GM21786 (cell line): ENCODE data around the gene NEDD4L.
A peak's percentile ranks its signal among the peaks of the same experiment; 100 is the strongest.
"Not testable (repeated sequence)": the region's sequence is repeated elsewhere in the genome, so short reads cannot be mapped to it uniquely, and the experiment has no call there.

Experiments used
- ATAC-seq: cut with Tn5 transposase; IDR thresholded peaks from one replicate; pipeline ENCODE4 v1.9.1; 2021; ENCODE audit not compliant: unreplicated experiment

NEDD4L gene

DNA sequence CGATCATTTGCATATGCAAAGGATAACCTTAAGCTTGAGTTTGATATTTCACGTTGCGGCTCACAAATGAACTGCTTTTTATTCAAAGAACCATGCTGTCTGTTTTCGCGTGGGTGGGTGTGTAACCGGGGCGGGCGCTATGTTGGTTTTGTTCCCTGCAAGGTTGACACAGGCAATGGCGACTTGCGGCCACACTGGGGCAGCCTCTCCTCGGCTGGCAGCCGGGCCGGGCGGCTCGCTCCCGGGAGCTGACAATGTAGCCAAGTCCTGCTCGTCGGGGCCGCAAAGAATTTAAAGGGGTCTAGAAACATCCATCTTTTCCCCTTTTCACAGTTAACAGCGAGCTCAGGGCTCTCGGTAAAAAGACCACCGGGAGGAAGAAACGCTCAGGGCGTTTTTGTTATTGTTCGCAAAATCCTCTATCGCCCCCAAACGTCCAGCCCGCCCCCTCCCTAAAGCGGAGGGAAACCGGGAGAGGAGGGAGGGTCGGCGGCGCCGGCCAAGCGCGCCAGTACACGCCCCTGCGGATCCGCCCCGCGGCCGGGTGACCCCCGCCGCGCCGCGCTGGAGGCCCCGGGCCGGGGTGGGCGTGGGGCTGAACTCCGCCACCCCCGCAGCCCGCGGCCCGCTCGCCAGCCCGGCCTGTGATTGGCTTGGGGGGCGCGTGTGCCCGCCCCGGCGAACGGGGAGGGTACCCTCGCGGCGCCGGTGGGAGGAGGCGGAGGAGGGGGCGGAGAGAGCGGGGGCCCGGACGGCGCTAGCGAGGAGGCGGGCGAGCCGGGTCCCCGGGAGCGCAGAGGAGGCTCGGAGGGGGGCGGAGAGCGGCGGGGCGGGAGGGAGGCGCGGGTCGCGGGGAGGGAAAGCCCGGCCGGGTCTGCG lies at the start of gene NEDD4L:
Gene NEDD4L, plus strand, starts transcription at position 736 of the 879 bp plus-strand sequence. CDS start 435 bp downstream, outside the sequence.
- ATAC-seq: peak; percentile 73

- no peak for ATAC-seq
Observed at GRCh38 chr18:57995331-57995730, 48.7 kb upstream of the NEDD4L start.

GRCh38 chr18:57996894-57997293 lies 47.1 kb upstream of the NEDD4L start:
- not testable (repeated sequence) for ATAC-seq

DNA sequence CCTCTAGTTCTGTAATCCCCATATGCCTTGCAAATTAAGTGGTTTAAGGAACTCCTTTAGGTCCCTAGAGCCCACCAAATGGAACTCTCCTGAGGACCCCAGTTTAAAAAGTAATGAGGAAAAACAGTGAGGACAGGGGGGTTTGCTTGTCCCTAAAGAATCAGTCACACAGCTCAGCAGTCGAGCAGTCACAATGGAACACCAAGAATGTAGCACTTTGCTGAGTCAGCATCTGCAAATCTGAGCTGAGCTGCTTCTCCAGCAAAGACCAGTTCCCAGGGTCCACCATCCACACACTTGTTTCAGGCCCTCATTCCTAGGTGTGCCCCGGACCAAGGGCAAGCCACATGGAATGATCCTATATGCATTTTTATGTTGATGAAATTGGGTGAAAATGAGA lies 46.2 kb upstream of the NEDD4L start:
- no peak for ATAC-seq

- ATAC-seq: no peak
Observed at GRCh38 chr18:57998461-57998860, 45.6 kb upstream of the NEDD4L start.

DNA sequence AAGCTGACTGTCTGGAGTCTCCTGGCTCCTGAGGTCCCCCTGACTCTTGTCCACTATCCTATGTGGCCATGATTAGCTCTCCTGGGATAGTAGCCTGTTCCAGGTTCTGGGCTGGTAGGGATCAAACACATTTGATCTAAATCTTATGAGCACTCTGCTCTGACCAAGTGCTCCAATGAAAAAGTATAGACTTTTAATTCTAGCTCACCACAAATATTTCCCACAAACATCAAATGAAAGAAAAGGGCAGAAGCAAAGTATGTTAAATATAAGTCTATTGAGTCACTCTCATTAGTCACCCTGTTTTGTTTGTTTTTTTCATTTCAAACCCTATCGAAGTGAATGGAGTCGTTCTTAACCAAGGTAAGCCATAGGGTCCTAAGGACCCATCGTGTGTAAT lies 39.7 kb upstream of the NEDD4L start:
- ATAC-seq: no peak

DNA sequence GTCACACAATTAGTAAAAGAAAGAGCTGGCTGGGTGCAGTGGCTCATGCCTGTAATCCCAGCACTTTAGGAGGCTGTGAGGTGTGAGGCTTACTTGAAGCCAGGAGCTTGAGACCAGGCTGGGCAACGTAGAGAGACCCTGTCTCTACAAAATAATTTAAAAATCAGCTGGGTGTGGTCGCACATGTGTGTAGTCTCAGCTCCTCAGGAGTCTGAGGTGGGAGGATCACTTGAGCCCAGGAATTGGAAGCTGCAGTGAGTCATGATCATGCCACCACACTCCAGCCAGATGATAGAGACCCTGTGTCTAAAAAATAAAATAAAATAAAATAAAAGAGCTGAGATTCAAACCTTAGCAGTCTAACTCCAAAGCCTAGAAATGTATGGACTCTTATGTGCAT lies 39.0 kb upstream of the NEDD4L start:
- no peak for ATAC-seq

GRCh38 chr18:58005885-58006523 lies 38.0 kb upstream of the NEDD4L start:
- no peak for ATAC-seq

DNA sequence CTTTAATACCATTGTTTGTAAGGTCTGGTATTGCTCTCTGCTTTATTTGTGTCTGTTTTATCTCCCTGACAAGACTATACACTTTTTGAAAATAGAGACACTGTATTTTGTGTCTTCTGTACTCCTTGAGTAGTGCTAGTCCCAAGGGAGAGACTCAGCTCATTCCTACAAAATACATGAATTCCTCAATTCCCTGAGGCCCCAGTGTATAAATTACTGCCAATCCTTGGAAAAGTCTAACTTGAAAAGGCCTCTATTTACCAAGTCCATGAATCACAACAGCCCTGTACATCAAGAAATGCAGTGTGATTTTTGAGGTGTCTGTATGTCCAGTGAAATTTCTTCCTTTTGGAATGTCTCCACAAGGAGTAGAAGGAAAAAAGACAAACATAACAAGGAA lies 34.9 kb upstream of the NEDD4L start:
- no peak for ATAC-seq

- no peak for ATAC-seq
Observed at GRCh38 chr18:58010265-58010664, 33.8 kb upstream of the NEDD4L start.

GRCh38 chr18:58012356-58012755 lies 31.7 kb upstream of the NEDD4L start:
- ATAC-seq: no peak

- ATAC-seq: no peak
Observed at GRCh38 chr18:58013241-58014211, 30.5 kb upstream of the NEDD4L start.

DNA sequence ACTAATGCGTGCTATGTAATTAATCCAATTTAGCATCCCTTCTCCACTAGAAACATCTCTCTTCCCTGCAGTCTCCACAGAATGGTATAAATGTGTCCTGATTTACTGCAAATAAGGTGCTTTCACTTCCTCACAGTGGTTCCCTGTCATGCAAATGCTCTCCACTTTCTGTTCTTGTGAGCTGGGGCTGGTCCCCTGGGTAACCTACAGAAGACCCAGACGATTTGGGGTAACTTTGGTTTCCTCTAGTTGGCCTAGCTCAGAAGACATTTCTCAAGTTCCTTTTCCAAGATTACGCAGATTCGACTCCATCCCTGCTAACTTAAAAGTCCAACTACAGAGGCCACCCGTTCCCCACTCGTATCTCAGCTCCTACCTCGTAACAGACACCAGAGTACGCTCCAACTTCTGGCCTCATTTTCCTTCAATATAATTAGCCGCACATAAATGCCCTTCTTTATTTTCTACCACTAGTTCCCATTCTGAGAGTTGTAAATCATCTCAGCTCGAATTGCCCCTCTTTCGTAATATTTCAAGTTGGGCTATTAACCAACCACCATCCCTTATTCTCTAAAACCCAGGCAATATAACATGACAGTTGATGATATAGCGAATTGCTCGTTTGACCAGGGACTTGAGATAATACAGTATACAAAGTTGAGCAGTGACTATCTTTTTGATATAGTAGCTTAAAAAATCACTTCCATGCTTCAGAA lies 28.8 kb upstream of the NEDD4L start:
- ATAC-seq: peak; percentile 99

DNA sequence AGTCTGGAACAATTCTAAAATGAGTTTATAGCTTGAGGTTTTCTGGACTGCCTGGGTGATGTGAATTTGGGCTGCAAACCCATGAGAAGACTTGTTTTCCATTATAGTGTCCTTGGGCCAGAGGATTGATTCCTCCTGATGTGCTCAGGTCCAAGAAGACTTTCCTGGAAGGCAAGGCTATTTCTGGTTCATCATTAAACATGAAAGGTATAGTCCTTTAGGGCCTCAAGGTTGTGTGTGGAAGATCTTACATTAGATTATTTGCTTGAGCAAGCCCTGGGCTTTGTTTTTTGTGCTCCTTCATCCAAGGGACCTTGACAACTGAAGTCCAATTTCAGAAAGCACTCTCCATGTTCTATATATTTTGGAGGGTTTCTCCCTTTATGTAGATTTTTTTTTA lies 26.8 kb upstream of the NEDD4L start:
- no peak for ATAC-seq

DNA sequence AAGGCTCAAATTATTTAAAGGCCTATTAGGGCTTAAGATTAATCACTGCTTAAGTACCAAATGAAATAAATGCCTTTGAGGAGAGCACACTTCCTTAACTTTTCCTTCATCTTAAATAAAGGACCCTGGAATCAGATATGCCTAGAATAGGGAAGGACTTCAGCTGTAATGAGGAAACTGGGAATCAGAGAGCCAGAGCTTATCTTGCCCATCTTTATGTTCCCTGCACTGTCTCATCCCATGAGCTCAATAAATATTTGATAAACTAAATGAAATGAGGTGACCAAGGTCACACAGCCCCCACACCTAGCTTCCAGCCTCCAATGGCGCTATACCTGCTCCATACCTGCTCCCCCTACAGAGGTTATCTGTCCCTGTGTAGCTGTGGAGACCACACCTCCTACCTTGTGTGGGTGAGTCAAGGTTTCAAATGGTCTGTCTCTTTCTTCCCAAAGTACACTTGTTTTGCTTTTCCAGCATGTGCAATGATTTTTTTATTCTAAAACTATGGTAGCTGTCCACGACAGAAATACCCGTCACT lies 23.4 kb upstream of the NEDD4L start:
- no peak for ATAC-seq

DNA sequence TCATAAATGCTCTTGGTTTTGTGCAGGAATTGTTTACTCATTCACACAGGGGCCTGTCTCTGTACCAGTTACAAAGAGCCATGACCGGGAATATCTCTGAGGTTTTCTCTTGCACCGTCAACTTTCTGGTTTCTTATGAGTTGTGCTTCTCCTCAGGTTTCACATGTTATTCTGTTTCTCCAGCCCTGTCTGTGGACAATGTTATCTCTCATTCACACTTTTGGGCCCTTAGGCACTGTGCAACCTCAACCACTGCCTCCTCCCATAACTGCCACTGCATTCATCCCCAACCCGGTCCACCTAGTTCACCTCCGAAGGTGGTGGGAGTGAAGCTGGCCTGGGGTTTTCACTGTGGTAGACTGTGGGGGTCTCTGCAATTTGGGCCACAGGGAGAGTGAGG lies 22.5 kb upstream of the NEDD4L start:
- ATAC-seq: no peak

GRCh38 chr18:58023108-58023507 lies 20.9 kb upstream of the NEDD4L start:
- ATAC-seq: no peak

DNA sequence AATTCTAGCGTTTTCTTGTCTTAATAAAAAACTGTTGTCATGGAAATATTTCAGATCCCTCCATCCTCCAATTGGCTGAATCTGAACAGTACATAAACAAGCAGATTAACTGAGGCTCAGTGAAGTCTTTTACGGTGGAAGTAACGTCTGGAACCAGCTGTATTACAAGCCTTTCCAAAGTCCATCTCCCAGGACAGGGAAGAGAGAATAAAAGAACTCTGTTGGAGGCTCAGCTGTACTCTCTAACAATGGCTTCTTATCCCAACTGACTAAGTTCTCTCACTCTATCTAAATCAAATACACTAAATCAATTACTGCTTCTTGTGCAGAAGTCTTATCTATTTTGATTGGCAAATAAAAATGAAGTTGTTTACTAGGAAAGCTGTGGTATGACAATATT lies 19.9 kb upstream of the NEDD4L start:
- no peak for ATAC-seq

DNA sequence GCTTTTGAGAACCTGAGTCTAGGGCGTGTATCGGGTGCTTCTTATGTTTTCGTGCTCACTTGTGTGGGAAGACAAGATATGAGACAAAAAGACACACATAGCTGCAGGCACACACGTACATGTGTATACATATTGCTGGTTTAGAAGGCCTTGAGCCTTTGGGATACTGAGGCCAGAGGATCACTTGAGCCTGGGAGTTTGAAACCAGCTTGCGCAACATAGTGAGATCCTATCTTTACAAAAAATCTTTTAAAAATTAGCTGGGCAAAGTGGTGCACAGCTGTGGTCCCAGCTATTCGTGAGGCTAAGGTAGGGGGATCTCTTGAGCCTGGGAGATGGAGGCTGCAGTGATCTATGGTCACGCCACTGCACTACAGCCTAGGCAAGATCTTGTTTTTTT lies 18.8 kb upstream of the NEDD4L start:
- ATAC-seq: no peak

- ATAC-seq: no peak
Observed at GRCh38 chr18:58025733-58026132, 18.3 kb upstream of the NEDD4L start.
